ENCODE results near the gene CUBN. TPM values are rescaled to one million over a fixed set of nuclear protein-coding genes. Genes with fewer than 3 reads are reported as not detected.

CUBN gene
- total RNA-seq, 1 donor from 2014 or later = 1.5 TPM

DNA sequence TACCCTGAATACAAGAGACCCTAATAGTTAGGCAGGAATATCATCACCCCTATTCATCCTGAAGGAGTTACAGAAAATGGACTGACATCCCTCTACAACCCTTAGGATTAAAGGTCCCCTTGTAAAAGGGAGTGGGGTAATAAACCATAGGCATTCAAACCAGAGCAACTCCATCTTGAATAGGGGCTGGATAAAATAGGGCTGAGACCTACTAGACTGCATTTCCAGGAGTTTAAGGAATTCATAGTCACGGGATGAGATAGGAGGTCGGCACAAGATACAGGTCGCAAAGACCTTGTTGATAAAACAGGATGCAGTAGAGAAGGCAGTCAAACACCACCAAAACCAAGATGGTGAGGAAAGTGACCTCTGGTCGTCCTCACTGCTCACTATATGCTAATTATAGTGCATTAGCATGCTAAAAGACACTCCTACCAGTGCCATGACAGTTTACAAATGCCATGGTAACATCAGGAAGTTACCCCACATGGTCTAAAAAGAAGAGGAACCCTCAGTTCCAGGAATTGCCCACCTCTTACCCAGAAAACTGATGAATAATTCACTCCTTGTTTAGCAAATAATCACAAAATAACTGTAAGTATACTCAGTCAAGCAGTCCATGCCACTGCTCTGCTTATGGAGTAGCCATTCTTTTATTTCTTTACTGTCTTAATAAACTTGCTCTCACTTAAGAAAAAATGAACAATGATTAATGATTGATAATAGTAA is 37.2 kb downstream of the CUBN start:
- H3K36me3 Mint-ChIP-seq (ENCODE audit: insufficient read depth) = peaks cover 8% of the 10 kb centered on the region
- TF ChIP-seq, protein P1, sequence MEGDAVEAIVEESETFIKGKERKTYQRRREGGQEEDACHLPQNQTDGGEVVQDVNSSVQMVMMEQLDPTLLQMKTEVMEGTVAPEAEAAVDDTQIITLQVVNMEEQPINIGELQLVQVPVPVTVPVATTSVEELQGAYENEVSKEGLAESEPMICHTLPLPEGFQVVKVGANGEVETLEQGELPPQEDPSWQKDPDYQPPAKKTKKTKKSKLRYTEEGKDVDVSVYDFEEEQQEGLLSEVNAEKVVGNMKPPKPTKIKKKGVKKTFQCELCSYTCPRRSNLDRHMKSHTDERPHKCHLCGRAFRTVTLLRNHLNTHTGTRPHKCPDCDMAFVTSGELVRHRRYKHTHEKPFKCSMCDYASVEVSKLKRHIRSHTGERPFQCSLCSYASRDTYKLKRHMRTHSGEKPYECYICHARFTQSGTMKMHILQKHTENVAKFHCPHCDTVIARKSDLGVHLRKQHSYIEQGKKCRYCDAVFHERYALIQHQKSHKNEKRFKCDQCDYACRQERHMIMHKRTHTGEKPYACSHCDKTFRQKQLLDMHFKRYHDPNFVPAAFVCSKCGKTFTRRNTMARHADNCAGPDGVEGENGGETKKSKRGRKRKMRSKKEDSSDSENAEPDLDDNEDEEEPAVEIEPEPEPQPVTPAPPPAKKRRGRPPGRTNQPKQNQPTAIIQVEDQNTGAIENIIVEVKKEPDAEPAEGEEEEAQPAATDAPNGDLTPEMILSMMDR (IDR thresholded peaks at IDR 0.05; ENCODE audit: unreplicated experiment) = no peak
- no peaks in the 10 kb centered on the region for H3K4me1 Mint-ChIP-seq (ENCODE audit: low read depth)
- peaks cover 17% of the 10 kb centered on the region for H3K9me3 Mint-ChIP-seq (ENCODE audit: low read depth)
- no peak overlapping the region for H3K4me3 Mint-ChIP-seq (ENCODE audit: low read depth)
- DNase-seq (ENCODE audit: low spot score, unreplicated experiment) = no peak
- no peaks in the 10 kb centered on the region for H3K27me3 Mint-ChIP-seq
- no peak overlapping the region for H3K27ac Mint-ChIP-seq

DNA sequence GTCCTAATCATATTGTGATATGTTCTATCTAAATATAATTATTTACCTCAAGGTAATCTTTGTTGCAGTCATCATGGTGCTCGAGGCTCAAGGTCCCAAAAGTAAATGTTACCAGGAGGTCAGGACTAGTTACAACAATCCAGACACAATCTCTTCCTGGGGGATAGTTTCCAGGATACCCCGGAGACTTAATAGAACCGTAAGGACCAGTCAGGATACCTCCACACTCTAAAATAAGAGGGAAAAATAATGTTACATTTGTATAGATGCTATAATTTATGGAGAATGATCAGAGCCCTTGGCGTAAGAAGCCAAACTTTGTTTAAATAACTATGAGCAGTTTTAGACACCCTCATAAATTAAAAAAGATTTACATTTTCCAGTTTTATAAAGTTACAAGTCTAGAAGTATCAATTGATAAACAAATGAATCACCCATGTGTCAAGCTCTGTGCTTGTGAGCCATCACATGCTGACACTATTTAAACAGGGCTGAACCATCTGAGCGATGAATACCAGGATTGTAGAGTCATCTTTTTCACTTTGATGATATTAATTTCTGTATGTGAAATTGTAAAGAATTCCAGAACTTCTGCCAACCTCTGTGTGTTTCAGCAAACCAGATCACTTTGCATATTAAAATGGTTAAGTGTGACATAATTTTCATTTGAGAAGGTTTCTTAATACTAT is 41.3 kb downstream of the CUBN start:
- Mint-ChIP-seq H3K27ac (no peak overlapping the region), H3K9me3 (ENCODE audit: low read depth) (no peaks in the 10 kb centered on the region), H3K4me3 (ENCODE audit: low read depth) (no peak overlapping the region), H3K36me3 (ENCODE audit: insufficient read depth) (no peaks in the 10 kb centered on the region), H3K4me1 (ENCODE audit: low read depth) (no peaks in the 10 kb centered on the region), H3K27me3 (no peaks in the 10 kb centered on the region)
- no peak for DNase-seq (ENCODE audit: low spot score, unreplicated experiment)
- TF ChIP-seq, protein P1 (IDR thresholded peaks at IDR 0.05; ENCODE audit: unreplicated experiment) = no peak

DNA sequence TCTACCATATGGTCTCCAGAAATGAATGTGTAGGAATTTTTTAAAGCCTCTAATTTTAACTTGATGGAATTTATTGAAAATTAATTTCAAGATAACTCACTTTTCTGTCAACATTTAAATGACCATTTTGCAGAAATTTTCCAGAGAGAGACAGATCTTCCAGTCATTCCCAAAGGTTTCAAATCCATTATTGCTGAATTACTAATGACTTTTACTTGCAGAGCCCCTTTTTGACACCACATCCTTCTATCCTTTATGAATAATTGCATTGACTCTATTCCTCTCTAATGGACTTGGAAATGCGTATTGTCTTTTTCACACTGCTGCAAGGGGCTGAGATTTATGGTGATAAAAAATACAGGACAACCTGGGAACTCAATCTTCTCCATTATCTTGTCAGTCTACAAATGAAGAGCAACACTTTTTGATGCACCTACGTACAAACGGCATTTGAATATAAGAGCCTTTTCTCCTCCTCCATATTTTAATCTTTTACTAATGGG is 42.7 kb downstream of the CUBN start:
- no peak overlapping the region for H3K27ac Mint-ChIP-seq
- TF ChIP-seq, protein P1 (IDR thresholded peaks at IDR 0.05; ENCODE audit: unreplicated experiment) = no peak
- H3K4me3 Mint-ChIP-seq (ENCODE audit: low read depth) = no peak overlapping the region
- no peaks in the 10 kb centered on the region for H3K27me3 Mint-ChIP-seq
- no peaks in the 10 kb centered on the region for H3K4me1 Mint-ChIP-seq (ENCODE audit: low read depth)
- H3K36me3 Mint-ChIP-seq (ENCODE audit: insufficient read depth) = no peaks in the 10 kb centered on the region
- DNase-seq (ENCODE audit: low spot score, unreplicated experiment) = no peak
- H3K9me3 Mint-ChIP-seq (ENCODE audit: low read depth) = no peaks in the 10 kb centered on the region

DNA sequence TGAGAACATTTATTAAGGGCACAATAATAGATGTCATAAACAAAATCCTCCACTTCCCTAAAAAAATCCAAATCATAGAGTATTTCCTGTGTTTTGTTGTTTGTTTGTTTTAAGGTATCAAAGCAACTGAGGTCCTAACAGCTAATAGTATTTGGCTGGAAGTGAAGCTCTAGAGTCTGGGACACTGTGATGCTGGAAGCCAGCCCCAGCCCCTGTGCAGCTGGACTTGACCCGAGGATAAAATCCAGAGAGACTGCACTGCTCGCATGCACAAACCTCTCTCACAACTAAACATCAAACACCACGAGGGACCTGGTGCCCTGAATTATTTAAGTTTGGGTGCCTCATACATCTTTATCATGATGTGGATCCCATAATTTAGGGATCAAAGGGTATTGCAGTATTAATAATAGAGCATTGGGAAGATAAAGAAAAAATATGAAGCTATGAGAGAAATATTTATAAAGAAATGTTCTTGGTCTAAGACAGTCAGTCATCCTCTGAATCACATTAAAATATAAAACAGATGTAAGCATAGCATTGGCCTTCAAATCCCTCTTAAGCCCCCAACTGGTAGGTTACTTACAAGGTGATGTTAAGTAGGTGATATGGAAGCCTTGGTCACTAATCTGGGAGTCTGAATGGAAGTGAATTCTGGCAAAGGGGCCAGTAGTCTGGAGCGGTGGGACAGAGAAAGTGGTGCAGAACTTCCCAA is 44.4 kb downstream of the CUBN start:
- no peak overlapping the region for H3K27ac Mint-ChIP-seq

More for the DNA sequence above, 44.4 kb downstream of the CUBN start:
- DNase-seq (ENCODE audit: low spot score, unreplicated experiment) = no peak
- H3K9me3 Mint-ChIP-seq (ENCODE audit: low read depth) = no peaks in the 10 kb centered on the region
- no peaks in the 10 kb centered on the region for H3K27me3 Mint-ChIP-seq
- no peak overlapping the region for H3K4me3 Mint-ChIP-seq (ENCODE audit: low read depth)
- no peaks in the 10 kb centered on the region for H3K4me1 Mint-ChIP-seq (ENCODE audit: low read depth)
- TF ChIP-seq, protein P1 (IDR thresholded peaks at IDR 0.05; ENCODE audit: unreplicated experiment) = no peak
- H3K36me3 Mint-ChIP-seq (ENCODE audit: insufficient read depth) = no peaks in the 10 kb centered on the region
